Lower lobe of right lung (tissue), 2 donors: Measurements from ENCODE around the gene FNDC5. TPM values are rescaled to one million over a fixed set of nuclear protein-coding genes. Genes with fewer than 3 reads are reported as not detected.

ENCODE experiments used
- ATAC-seq, 2 donors: fragments of 200-7000 bp; cut with Tn5 transposase; one replicate each; pipeline ENCODE4 v1.9.1; 2020 to 2022; ENCODE audit warnings: mild to moderate bottlenecking in 2 of 2, moderate library complexity in 2 of 2
- DNase-seq: peaks from one replicate; pipeline ENCODE4 v3.0.0-alpha.2; 2020
- H3K27ac ChIP-seq: fragments of 200-600 bp; one replicate; pipeline ENCODE4 v1.8.0; 2022
- H3K27me3 ChIP-seq: fragments of 200-600 bp; one replicate; pipeline ENCODE4 v1.8.0; 2022; ENCODE audit warnings: low read depth
- H3K36me3 ChIP-seq: fragments of 200-600 bp; one replicate; pipeline ENCODE4 v1.8.0; 2022; ENCODE audit warnings: mild to moderate bottlenecking
- H3K4me1 ChIP-seq: fragments of 200-600 bp; one replicate; pipeline ENCODE4 v1.8.0; 2022
- H3K4me3 ChIP-seq: fragments of 200-600 bp; one replicate; pipeline ENCODE4 v1.8.0; 2022; ENCODE audit warnings: mild to moderate bottlenecking
- H3K9me3 ChIP-seq: fragments of 200-600 bp; one replicate; pipeline ENCODE4 v1.8.0; 2022
- CTCF ChIP-seq: fragments of 200-600 bp; IDR thresholded peaks from one replicate; pipeline ENCODE4 v1.8.0; 2022; ENCODE audit warnings: antibody characterized with exemption, mild to moderate bottlenecking
- intact Hi-C: fragments of 100-400 bp; cut with DNase I; formaldehyde crosslinking; loops from one replicate; pipeline ENCODE4 v1.11.0; 2022
- total RNA-seq: library from RNA; stranded (reverse); fragmentation: NEBNext Ultra II Directional; extraction: Animal tissue kit (Norgen Biotek cat#: 25700); gene quantifications from one replicate; pipeline ENCODE4 v1.2.1, GENCODE V29; 2021
- donor health status: DM: no; HTN: yes; CAD: no; lungs with severe emphysema.

The FNDC5 gene
- total RNA-seq, 1 donor from 2014 or later = 0.65 TPM

DNA sequence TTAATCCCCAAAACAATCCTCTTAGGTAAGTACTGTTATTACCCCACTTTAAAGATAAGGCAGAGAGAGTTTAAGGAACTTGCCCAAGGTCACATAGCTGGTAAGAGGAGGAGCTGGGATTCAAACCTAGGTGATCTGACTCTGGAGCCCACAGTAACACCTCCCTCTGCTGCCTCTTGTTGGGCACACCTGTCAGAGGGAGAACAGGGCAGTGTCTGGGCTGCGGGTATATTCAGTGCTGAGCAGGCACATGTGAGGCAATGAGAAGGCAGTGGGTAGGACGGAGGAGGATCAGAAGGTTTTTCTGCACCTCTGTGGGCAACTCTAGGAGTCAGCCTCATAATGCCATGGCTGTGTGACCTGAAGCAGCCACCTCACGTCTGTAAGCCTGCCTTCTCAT is 17.4 kb upstream of the FNDC5 start:
- intact Hi-C loops = no loop called here
- DNase-seq (no peak), ATAC-seq (no peak)
- Histone ChIP-seq H3K4me1 (peaks cover 3% of the 10 kb centered on the region), H3K36me3 (no peaks in the 10 kb centered on the region), H3K4me3 (no peak overlapping the region), H3K9me3 (no peaks in the 10 kb centered on the region), H3K27me3 (peaks cover 74% of the 10 kb centered on the region), H3K27ac (no peak overlapping the region)
- TF ChIP-seq CTCF = no peak

GRCh38 chr1:32887623-32888022 is 16.9 kb upstream of the FNDC5 start:
- no peaks in the 10 kb centered on the region for H3K36me3 ChIP-seq
- intact Hi-C loops = no loop called here
- H3K4me3 ChIP-seq = no peak overlapping the region
- no peaks in the 10 kb centered on the region for H3K9me3 ChIP-seq
- no peaks in the 10 kb centered on the region for H3K4me1 ChIP-seq
- no peak for ATAC-seq
- DNase-seq = no peak
- TF ChIP-seq CTCF = no peak
- peaks cover 69% of the 10 kb centered on the region for H3K27me3 ChIP-seq
- H3K27ac ChIP-seq = no peak overlapping the region

DNA sequence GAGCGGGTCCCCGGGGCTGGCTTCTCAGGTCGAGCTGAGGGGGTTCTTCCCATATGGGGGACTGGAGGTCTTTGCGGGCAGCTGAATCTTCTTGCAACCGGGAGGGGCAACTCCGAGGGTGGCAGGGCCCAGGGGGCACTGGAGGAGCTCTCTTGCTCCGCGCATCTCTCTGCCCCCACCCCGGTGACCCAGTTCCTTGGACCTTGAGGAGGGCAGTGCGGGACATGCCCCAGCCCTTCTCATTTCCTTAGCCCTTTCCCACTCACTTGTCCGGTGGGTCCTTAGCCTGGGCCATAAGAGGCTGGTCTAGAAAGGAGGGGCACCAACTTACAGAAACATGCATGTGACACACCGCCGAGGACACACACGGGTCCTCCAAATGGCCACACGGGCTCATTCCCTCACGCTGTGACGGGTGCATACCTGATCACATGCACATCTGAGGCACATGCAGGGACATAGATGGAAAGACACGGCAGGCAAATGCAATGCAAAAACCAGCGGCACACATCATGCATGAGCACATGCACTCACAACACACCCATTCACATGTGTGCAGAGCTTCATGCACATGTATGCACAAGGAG is 16.2 kb upstream of the FNDC5 start:
- no peak for TF ChIP-seq CTCF
- no peak for DNase-seq
- H3K4me1 ChIP-seq = no peaks in the 10 kb centered on the region
- no peaks in the 10 kb centered on the region for H3K36me3 ChIP-seq
- intact Hi-C loops = no loop called here
- no peak for ATAC-seq
- peaks cover 65% of the 10 kb centered on the region for H3K27me3 ChIP-seq
- no peaks in the 10 kb centered on the region for H3K9me3 ChIP-seq
- H3K4me3 ChIP-seq = no peak overlapping the region
- no peak overlapping the region for H3K27ac ChIP-seq

GRCh38 chr1:32886004-32886827 is 15.5 kb upstream of the FNDC5 start, which contains the start of gene HPCA:
HPCA (plus strand) TSS chr1:32886491; CDS start chr1:32888899, 2,408 bp downstream.
- no peaks in the 10 kb centered on the region for H3K4me1 ChIP-seq
- TF ChIP-seq CTCF = peak; percentile 28
- no peaks in the 10 kb centered on the region for H3K9me3 ChIP-seq
- H3K36me3 ChIP-seq = no peaks in the 10 kb centered on the region
- DNase-seq (peak; percentile 68), ATAC-seq (peak; percentile 87 to 88)
- no peak within 1 kb of the TSS for H3K27ac ChIP-seq
- H3K4me3 ChIP-seq = peak within 1 kb of the TSS; percentile 11
- peaks cover 64% of the 10 kb centered on the region for H3K27me3 ChIP-seq
- intact Hi-C loops = no loop called here

DNA sequence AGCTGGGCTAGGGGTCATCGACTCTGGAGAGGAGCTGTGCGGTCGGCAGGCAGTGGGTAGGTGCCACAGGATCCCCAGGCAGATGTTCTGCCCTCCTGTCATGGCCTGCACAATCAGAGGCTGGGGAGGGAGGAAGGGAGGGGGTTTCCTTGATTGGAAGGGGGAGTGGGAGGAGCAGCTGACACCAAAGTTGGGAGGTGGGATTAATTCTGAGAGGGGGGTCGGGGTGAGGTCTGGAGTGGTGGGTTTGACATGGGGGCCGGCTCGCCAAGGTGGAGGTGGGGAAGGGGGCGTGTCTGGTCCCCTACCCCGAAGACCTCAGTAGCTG is 14.9 kb upstream of the FNDC5 start:
- DNase-seq = no peak
- Histone ChIP-seq H3K4me1 (no peaks in the 10 kb centered on the region), H3K36me3 (no peaks in the 10 kb centered on the region), H3K4me3 (no peak overlapping the region), H3K27ac (no peak overlapping the region), H3K9me3 (no peaks in the 10 kb centered on the region), H3K27me3 (peaks cover 58% of the 10 kb centered on the region)
- intact Hi-C loops = no loop called here
- ATAC-seq = no peak
- TF ChIP-seq CTCF = no peak
